HG03103 (cell line): Measurements from ENCODE around the gene TBC1D21.

Experiments used
- ATAC-seq: cut with Tn5 transposase; IDR thresholded peaks from one replicate; pipeline ENCODE4 v1.9.1; 2021; ENCODE audit warnings: low read depth; ENCODE audit not compliant: unreplicated experiment

TBC1D21 gene

DNA sequence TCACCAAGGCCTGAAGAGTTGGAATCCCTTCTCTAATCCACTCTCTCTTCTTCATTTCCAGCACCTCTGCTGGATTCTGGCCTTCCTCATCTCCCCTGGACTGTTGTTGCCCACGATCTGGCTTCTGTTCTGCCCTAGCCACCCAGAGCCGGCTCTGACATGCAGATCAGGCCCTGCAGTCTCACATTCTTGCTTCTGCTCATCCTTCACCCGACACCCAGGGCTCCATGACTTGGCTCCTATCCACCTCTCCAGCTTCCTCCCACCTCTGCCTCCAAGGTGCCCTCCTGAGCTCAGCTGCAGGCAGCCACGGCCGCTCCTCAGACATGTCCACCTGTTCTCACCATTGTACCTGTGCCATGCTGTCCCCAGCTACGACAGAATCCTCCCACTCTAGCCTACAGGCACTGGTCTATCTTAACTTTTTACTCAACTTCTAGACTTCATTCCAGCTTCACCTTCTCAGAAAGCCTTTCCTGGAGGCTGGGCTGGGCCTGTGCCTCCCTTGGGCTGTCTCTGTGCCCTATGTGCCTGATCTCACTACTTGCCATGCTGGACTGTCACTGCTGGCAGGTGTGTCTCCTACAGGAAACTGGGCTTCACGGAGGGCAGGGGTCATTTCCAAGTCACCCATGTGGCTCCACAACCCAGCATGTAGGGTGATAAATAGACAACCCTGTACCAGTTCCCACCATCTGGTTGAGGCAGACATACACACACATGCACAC, 16.0 kb upstream of the TBC1D21 start:
- ATAC-seq = no peak

DNA sequence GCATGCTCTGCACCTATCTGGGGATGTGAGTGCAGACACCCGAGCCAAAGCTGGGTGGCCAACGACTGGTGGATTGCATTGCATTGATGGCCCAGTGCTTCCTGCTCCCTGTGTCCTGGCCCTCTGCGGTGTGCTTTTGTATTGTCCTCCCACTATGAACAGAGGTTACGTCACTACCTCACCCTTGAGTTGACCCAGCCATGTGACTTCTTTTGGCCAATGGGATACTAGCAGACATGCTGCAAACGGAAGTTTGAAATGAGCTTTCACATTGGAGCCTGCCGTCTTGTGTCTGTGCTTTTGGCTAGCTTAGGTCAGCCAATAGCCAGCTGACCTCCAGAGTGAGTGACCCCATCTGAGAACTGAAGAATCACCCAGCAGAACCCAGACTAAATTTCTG, 15.3 kb upstream of the TBC1D21 start:
- no peak for ATAC-seq

- no peak for ATAC-seq
These were observed 11.1 kb upstream of the TBC1D21 start for GRCh38 chr15:73862276-73862675.

DNA sequence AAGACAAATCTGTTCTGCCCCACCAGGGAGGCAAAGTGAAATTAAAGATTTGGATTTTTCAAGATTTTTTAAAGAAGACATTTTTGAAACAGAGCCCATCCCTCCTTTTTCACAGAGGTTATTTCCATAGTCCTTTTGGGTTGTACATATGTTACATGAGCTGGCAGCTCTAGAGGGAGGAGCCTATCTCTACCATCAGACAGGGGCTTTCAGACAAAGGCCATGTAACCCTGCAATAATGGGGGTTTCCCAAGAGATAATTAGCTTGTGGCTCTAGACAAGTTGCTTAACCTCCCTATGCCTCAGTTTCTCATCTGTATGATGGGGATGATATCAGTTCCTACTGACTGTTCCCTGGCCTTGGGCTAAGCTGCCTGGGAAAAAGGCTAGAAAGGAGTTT, 8.0 kb upstream of the TBC1D21 start:
- no peak for ATAC-seq

DNA sequence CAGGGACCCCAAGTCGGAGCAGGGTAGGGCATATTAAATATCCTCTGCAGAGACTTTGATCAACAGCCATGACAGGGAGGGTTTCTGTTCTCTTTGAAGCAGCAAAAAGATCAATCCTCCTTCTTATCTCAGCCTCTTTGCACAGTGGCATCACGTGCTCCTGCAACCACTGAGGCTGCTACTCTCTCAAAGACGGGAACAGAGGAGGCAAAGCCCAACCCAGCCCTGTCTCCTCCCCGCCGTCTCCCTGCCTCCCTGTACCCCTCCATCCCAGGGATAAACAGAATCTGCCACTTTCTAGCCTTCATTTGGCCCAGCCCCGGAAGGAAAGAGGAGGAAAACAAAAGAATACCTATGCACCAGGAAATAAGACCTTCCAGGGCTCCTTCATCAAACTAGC, 7.5 kb upstream of the TBC1D21 start:
- ATAC-seq = no peak

- no peak for ATAC-seq
These were observed 6.9 kb upstream of the TBC1D21 start for GRCh38 chr15:73866481-73866880.

DNA sequence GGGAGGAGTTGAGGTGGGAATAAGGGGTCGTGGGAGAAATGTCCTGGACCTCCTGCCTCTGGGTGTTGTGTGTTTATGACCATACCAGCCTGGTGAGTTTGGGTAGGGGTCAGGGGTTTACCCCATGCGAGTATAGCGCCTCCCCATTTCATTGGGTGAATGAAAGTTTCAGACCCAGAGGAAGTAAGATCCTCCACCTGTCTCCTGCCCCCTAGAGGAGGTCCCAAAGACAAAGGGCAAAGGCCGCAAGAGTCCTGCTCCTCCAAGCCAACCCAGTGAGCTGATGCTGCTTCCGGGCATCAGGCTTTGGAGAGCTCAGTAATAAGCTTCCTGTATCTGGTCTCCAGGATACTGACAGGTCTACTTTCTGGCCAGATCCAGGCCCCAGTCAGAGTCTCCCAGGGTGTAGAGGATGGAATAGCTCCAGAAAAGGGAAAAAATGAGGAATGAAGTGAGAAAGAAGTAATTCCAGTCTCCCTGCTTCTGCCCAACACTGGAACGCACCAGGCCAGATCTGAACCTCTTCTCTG, 6.4 kb upstream of the TBC1D21 start:
- ATAC-seq = no peak

DNA sequence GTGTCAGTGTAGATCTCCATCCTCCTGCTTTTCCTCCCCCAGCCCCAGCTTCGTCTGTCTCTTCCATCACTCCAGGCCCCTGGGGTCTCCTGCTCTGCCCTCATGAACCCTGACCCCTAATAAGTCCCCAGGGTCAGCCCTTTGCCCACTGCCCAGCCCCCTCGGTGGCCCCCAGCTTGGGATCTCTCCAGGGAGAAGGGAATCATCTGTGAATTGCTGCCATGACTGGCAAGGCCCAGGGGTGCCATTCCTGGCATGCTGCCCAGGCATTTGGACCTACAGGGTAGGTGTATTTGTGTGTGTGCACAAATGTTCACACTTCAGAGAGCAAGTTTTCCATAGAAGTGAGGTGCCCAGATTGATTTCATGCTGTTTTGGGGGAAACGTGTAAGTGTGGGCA, 5.9 kb upstream of the TBC1D21 start:
- no peak for ATAC-seq

GRCh38 chr15:73867956-73868355, 5.4 kb upstream of the TBC1D21 start:
- no peak for ATAC-seq

GRCh38 chr15:73869216-73869995, 4.0 kb upstream of the TBC1D21 start:
- no peak for ATAC-seq

DNA sequence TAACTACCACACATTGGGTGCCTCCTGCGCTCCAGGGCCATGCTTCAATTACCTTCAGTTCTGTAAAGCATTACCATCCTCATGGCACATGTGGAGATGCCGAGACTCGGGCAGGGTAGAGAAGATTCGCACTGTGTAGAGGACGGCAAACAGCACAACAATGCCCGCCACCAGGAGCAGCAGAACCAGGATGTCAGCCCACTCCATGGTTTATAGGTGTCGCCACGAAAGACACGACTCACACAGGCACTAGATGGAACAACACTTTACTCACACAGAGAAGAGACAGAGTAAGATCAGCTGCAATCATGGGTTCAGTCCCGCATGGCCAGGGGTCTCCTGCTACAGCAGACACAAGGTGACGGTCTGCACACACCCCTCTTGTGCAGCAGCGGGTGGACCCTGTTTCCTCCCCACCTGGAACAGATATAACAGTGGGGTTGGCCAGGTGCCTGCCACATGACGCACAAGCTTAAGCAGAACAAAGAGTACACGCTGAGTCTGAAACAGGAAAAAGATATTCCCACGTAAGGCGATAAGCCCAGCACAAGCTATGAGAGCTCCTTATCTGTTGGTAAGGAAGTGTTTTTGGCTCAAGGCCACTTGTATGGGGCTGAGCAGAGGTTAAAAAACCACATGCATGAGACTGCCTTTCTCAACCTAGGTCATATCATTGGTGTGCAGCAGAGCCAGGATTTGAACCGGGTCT, 2.5 kb upstream of the TBC1D21 start:
- ATAC-seq = no peak

DNA sequence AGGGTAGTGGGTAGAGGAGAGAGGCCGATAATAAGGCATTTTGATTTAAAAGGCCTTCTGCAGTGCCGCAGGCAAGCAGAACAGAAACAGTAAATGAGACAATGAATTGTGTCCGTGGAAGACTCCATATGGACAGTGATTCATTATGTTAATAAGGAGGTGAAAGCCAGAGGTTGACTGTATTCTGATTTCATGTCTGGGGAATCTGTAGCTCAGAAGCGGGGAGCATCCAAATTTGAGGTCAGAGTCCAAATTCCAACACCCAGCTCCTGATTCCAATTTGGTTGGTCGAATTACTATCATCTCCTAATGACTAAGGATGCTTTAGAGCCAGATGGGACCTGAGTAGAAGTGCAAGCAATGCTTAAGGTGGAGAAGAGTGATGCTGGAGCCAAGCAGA, 1.0 kb upstream of the TBC1D21 start:
- ATAC-seq = no peak

DNA sequence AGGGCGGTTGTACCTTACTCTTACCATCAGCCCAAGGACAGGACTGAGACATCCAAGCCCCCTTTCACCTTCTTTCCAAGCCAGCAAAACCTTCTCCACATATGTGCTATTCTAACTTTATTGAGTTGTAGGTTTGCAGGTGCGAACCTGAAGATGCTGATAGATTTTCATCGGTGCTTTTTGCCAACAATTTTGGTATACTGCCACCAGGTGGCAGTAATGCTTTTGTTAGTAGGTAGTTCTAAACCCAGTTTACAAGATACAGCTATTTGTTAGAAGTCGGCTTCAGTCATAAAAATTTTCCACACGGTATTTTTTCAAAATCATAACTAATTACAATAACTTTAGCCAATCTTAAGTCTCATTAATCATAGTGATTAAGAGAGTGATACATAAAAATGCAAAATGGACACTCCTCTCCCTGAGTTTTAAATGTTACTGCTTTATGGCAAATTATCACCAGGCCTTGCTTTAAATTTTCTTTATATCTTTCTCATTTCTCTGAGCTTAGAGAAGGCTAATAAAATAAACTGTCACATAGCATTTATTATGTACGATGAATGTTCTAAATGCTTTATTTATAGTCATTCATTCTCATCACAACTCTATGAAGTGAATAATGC, 636 bp downstream of the TBC1D21 start:
- ATAC-seq = no peak

DNA sequence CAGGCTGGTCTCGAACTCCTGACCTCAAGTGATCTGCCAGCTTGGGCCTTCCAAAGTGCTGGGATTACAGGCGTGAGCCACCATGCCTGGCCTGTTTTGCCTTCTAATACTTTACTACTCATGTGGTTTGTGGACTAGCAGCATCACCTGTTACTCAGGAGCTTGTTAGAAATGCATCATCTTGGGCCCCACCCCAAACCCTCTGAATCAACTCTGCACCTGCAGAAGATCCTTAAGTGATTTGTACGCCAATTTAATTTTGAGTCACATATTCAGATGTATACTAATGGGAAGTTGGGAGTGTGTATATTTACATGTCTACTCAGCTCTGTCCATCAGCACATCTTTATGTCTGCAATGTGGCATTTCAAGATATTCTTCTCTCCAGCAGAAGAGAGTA, 6.1 kb downstream of the TBC1D21 start:
- no peak for ATAC-seq

GRCh38 chr15:73881579-73882320, 8.4 kb downstream of the TBC1D21 start:
- ATAC-seq = no peak

DNA sequence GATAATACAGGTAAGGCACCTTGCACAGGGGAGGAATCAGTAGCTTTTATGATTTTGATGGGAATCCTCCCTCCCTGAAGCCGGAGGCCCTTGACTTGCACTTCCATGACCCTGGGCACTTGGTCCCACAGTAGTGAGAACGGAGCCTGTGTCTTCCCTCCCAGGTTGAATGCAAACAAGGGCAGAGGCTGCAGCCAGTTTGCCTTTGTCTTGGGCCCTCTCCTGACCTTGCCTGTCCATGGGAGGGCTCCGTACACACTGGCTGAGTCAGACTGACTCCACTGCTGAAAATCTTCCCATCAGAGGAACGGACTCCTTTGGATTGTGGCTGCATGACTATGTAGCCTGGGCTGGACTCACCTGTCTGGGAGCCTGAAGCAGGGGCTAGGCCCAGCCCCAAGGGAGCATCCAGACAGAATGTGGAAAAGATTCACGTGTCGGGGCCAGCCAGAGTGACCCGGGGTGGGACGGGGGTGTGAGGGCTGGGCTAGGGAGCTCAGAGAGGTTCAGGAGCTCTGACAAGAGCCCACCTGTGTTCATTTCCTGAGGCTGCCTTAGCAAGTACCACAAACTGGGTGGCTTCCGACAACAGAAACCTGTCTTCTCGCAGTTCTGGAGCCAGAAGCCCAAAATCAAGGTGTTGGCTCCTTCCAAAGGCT, 9.5 kb downstream of the TBC1D21 start:
- ATAC-seq = no peak

- no peak for ATAC-seq
These were observed 10.8 kb downstream of the TBC1D21 start for GRCh38 chr15:73884159-73884558.

DNA sequence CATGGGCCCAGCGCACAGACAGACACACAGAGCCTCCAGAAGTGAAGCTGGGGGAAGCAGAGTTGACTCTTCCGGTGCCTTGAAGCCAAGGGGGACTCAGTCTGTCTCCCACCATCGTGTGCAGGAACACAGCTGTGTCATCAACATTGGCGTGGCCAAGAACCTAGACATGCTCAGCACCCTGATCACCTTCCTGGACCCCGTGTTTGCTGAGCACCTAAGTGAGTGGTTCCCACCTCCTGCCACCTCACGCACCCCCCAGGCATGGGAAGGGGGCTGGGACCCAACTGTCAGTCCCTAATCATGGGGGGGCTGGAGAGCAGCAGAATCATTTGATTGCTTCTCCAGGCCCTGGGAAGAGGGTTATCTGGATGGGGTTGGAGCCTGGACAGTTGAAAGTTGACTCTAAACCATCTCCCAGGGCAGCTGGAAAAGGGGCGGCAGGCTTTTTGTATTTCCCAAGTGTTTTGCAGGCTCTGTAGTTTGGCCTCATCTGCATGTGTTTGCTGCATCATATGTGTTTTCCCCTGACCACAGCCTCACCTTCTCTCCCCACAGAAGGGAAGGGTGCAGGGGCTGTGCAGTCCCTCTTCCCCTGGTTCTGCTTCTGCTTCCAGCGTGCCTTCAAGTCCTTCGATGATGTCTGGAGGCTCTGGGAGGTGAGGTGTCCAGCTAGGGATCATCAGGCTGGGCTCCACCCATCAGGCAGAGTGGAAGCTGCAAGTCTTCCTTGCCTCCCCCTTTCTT, 12.8 kb downstream of the TBC1D21 start:
- no peak for ATAC-seq
